Mesenchymal stem cell (in vitro differentiated cells and primary cell): Measurements from ENCODE around the gene DUSP12.
A peak's percentile ranks its signal among the peaks of the same experiment; 100 is the strongest.

Experiments used
- DNase-seq: peaks from one replicate; pipeline ENCODE4 v3.0.0-alpha.2; 2013
- H2AFZ ChIP-seq: one replicate; pipeline ENCODE4 v1.6.1; 2013; ENCODE audit warnings: low read depth, mild to moderate bottlenecking, control low read depth, inconsistent platforms, low read length, moderate library complexity
- H2AK5ac ChIP-seq: 2 replicates; pipeline ENCODE4 v1.6.1; 2013; ENCODE audit warnings: low read length, moderate library complexity, mild to moderate bottlenecking, inconsistent platforms; ENCODE audit not compliant: severe bottlenecking
- H2BK120ac ChIP-seq: one replicate; pipeline ENCODE4 v1.6.1; 2013; ENCODE audit warnings: low read depth, mild to moderate bottlenecking, inconsistent platforms, low read length, moderate library complexity
- H2BK12ac ChIP-seq, 2 experiments: one replicate each; pipeline ENCODE4 v1.6.1; 2013; ENCODE audit warnings: inconsistent platforms in 2 of 2, low read length in 2 of 2, mild to moderate bottlenecking in 2 of 2, moderate library complexity in 2 of 2, control low read depth in 1 of 2
- H2BK15ac ChIP-seq: one replicate; pipeline ENCODE4 v1.6.1; 2013; ENCODE audit warnings: mild to moderate bottlenecking, low read depth, inconsistent platforms; ENCODE audit not compliant: poor library complexity, severe bottlenecking
- H2BK5ac ChIP-seq: 2 replicates; pipeline ENCODE4 v1.6.1; 2013; ENCODE audit warnings: low read depth, mild to moderate bottlenecking, low read length, control low read depth, inconsistent platforms; ENCODE audit not compliant: poor library complexity, severe bottlenecking
- H3K14ac ChIP-seq, 2 experiments: one replicate each; pipeline ENCODE4 v1.6.1; 2013; ENCODE audit warnings: inconsistent platforms in 2 of 2, low read length in 2 of 2, control low read depth in 1 of 2, mild to moderate bottlenecking in 1 of 2, moderate library complexity in 1 of 2
- H3K18ac ChIP-seq, 2 experiments: one replicate each; pipeline ENCODE4 v1.6.1; 2013; ENCODE audit warnings: inconsistent platforms in 2 of 2, low read length in 2 of 2, control low read depth in 1 of 2, low read depth in 1 of 2, mild to moderate bottlenecking in 1 of 2
- H3K23ac ChIP-seq, 2 experiments: one replicate each; pipeline ENCODE4 v1.6.1; 2013; ENCODE audit warnings: inconsistent platforms in 2 of 2, low read length in 2 of 2, mild to moderate bottlenecking in 2 of 2, moderate library complexity in 2 of 2, control low read depth in 1 of 2
- H3K27ac ChIP-seq: 2 replicates; pipeline ENCODE4 v1.5.1; 2013; ENCODE audit warnings: mild to moderate bottlenecking, moderate library complexity, low read length, control low read depth, inconsistent platforms; ENCODE audit not compliant: poor library complexity, severe bottlenecking
- H3K27me3 ChIP-seq, 2 experiments: 2 replicates each; pipeline versions ENCODE4 v1.6.1 to v1.7.0; 2013; ENCODE audit warnings: low read length in 2 of 2, mild to moderate bottlenecking in 2 of 2, moderate library complexity in 2 of 2, control low read depth in 1 of 2, inconsistent platforms in 1 of 2; ENCODE audit not compliant: control insufficient read depth in 1 of 2, insufficient read depth in 1 of 2
- H3K36me3 ChIP-seq, 2 experiments: 2 replicates each; pipeline versions ENCODE4 v1.6.1 to v1.7.0; 2013; ENCODE audit warnings: low read length in 2 of 2, control low read depth in 1 of 2, inconsistent platforms in 1 of 2, low read depth in 1 of 2, mild to moderate bottlenecking in 1 of 2; ENCODE audit not compliant: insufficient read depth in 2 of 2, control insufficient read depth in 1 of 2
- H3K4ac ChIP-seq, 2 experiments: one replicate each; pipeline ENCODE4 v1.6.1; 2013; ENCODE audit warnings: inconsistent platforms in 2 of 2, low read length in 2 of 2, mild to moderate bottlenecking in 2 of 2, moderate library complexity in 2 of 2, control low read depth in 1 of 2, low read depth in 1 of 2
- H3K4me1 ChIP-seq: 2 replicates; pipeline ENCODE4 v1.6.1; 2013; ENCODE audit warnings: low read depth, low read length, control low read depth; ENCODE audit not compliant: control insufficient read depth, insufficient read depth
- H3K4me2 ChIP-seq: 2 replicates; pipeline ENCODE4 v1.6.1; 2013; ENCODE audit warnings: low read length, mild to moderate bottlenecking, inconsistent platforms; ENCODE audit not compliant: poor library complexity, severe bottlenecking
- H3K4me3 ChIP-seq, 2 experiments: 2 replicates each; pipeline versions ENCODE4 v1.5.1 to v1.7.0; 2013; ENCODE audit warnings: low read length in 2 of 2, mild to moderate bottlenecking in 2 of 2, control low read depth in 1 of 2, low read depth in 1 of 2; ENCODE audit not compliant: insufficient read depth in 1 of 2
- H3K79me1 ChIP-seq: replicated peaks from 2 replicates; pipeline ENCODE4 v1.6.1; 2013; ENCODE audit warnings: mild to moderate bottlenecking, control low read depth, low read length, inconsistent platforms; ENCODE audit not compliant: poor library complexity, severe bottlenecking
- H3K9ac ChIP-seq: 2 replicates; pipeline ENCODE4 v1.7.0; 2013; ENCODE audit warnings: mild to moderate bottlenecking, low read length, moderate library complexity
- H3K9me3 ChIP-seq: 2 replicates; pipeline ENCODE4 v1.7.0; 2013; ENCODE audit warnings: mild to moderate bottlenecking, low read length; ENCODE audit not compliant: control insufficient read depth
- H4K8ac ChIP-seq: one replicate; pipeline ENCODE4 v1.6.1; 2013; ENCODE audit warnings: inconsistent platforms, mild to moderate bottlenecking, low read length, moderate library complexity
- H4K91ac ChIP-seq: one replicate; pipeline ENCODE4 v1.6.1; 2013; ENCODE audit warnings: mild to moderate bottlenecking, low read length, inconsistent platforms
- WGBS: methylation state at CpG from one replicate; pipeline ENCODE4 v1.1.7; 2013; ENCODE audit warnings: mixed read lengths; 5-methylcytosine and 5-hydroxymethylcytosine counted together

DUSP12 gene

GRCh38 chr1:161733526-161733925 is 16.1 kb upstream of the DUSP12 start:
- peak overlapping the region; percentile 55 for H3K9ac ChIP-seq
- no peak overlapping the region for H3K4ac ChIP-seq
- no peak overlapping the region for H3K27ac ChIP-seq
- no peak overlapping the region for H2AK5ac ChIP-seq
- no peak overlapping the region for H3K14ac ChIP-seq
- no peak overlapping the region for H4K8ac ChIP-seq
- no peak overlapping the region for H2BK120ac ChIP-seq
- no peaks in the 10 kb centered on the region for H3K4me1 ChIP-seq
- H3K4me2 ChIP-seq: no peak overlapping the region
- DNase-seq: peak; percentile 85
- H2BK5ac ChIP-seq: no peak overlapping the region
- H3K23ac ChIP-seq: no peak overlapping the region
- H3K18ac ChIP-seq: no peak overlapping the region
- no peaks in the 10 kb centered on the region for H3K79me1 ChIP-seq
- no peak overlapping the region for H2AFZ ChIP-seq
- H3K4me3 ChIP-seq: no peak overlapping the region
- peaks cover 0 to 33% of the 10 kb centered on the region in 2 experiments for H3K27me3 ChIP-seq
- no peaks in the 10 kb centered on the region for H3K36me3 ChIP-seq
- H2BK15ac ChIP-seq: no peak overlapping the region
- WGBS: 0% methylated on average over 1 of the region's 1 CpG
- H3K9me3 ChIP-seq: no peaks in the 10 kb centered on the region
- H2BK12ac ChIP-seq: no peak overlapping the region
- no peak overlapping the region for H4K91ac ChIP-seq

GRCh38 chr1:161735837-161736236 is 13.7 kb upstream of the DUSP12 start:
- no peak overlapping the region for H3K27ac ChIP-seq
- no peak overlapping the region for H3K4me2 ChIP-seq
- no peaks in the 10 kb centered on the region for H3K79me1 ChIP-seq
- no peak overlapping the region for H3K9ac ChIP-seq
- no peak overlapping the region for H2BK120ac ChIP-seq
- no peak overlapping the region for H2BK5ac ChIP-seq
- H3K27me3 ChIP-seq: peaks cover 0 to 38% of the 10 kb centered on the region in 2 experiments
- no peak for DNase-seq
- H3K4me3 ChIP-seq: no peak overlapping the region
- H3K9me3 ChIP-seq: no peaks in the 10 kb centered on the region
- H2BK12ac ChIP-seq: no peak overlapping the region
- WGBS: 100% methylated on average over 3 of the region's 3 CpGs
- no peak overlapping the region for H3K23ac ChIP-seq
- H2AK5ac ChIP-seq: no peak overlapping the region
- no peak overlapping the region for H2AFZ ChIP-seq
- no peak overlapping the region for H4K91ac ChIP-seq
- no peak overlapping the region for H3K18ac ChIP-seq
- H2BK15ac ChIP-seq: no peak overlapping the region
- no peak overlapping the region for H3K14ac ChIP-seq
- H3K36me3 ChIP-seq: no peaks in the 10 kb centered on the region
- no peak overlapping the region for H4K8ac ChIP-seq
- no peaks in the 10 kb centered on the region for H3K4me1 ChIP-seq
- no peak overlapping the region for H3K4ac ChIP-seq

- H3K36me3 ChIP-seq: no peaks in the 10 kb centered on the region
- no peak overlapping the region for H3K4ac ChIP-seq
- H3K18ac ChIP-seq: peak overlapping the region in 1 of 2 experiments; percentile 33
- H3K4me2 ChIP-seq: no peak overlapping the region
- no peak overlapping the region for H2BK120ac ChIP-seq
- peak overlapping the region; percentile 23 for H4K8ac ChIP-seq
- WGBS: 28% methylated on average over 2 of the region's 4 CpGs
- H3K9me3 ChIP-seq: no peaks in the 10 kb centered on the region
- no peak overlapping the region for H3K27ac ChIP-seq
- no peaks in the 10 kb centered on the region for H3K4me1 ChIP-seq
- no peak overlapping the region for H2BK15ac ChIP-seq
- H2BK12ac ChIP-seq: no peak overlapping the region
- no peak overlapping the region for H3K14ac ChIP-seq
- H2AFZ ChIP-seq: no peak overlapping the region
- H4K91ac ChIP-seq: no peak overlapping the region
- DNase-seq: no peak
- H3K9ac ChIP-seq: peak overlapping the region; percentile 10
- peaks cover 0 to 34% of the 10 kb centered on the region in 2 experiments for H3K27me3 ChIP-seq
- no peaks in the 10 kb centered on the region for H3K79me1 ChIP-seq
- H3K23ac ChIP-seq: no peak overlapping the region
- no peak overlapping the region for H3K4me3 ChIP-seq
- no peak overlapping the region for H2AK5ac ChIP-seq
- no peak overlapping the region for H2BK5ac ChIP-seq
Measured at GRCh38 chr1:161736335-161736969, 13.1 kb upstream of the DUSP12 start.

- no peak overlapping the region for H3K4ac ChIP-seq
- no peak overlapping the region for H2BK120ac ChIP-seq
- no peak overlapping the region for H2AFZ ChIP-seq
- peaks cover 0 to 31% of the 10 kb centered on the region in 2 experiments for H3K27me3 ChIP-seq
- no peaks in the 10 kb centered on the region for H3K9me3 ChIP-seq
- H3K23ac ChIP-seq: no peak overlapping the region
- no peak overlapping the region for H2BK12ac ChIP-seq
- H3K4me3 ChIP-seq: no peak overlapping the region
- no peak overlapping the region for H2BK5ac ChIP-seq
- H3K27ac ChIP-seq: no peak overlapping the region
- H3K14ac ChIP-seq: no peak overlapping the region
- no peak overlapping the region for H3K18ac ChIP-seq
- WGBS: 0% methylated on average over 1 of the region's 2 CpGs
- no peaks in the 10 kb centered on the region for H3K36me3 ChIP-seq
- H3K4me1 ChIP-seq: no peaks in the 10 kb centered on the region
- H2AK5ac ChIP-seq: no peak overlapping the region
- no peak overlapping the region for H2BK15ac ChIP-seq
- DNase-seq: no peak
- no peak overlapping the region for H3K4me2 ChIP-seq
- H4K8ac ChIP-seq: no peak overlapping the region
- no peak overlapping the region for H4K91ac ChIP-seq
- H3K9ac ChIP-seq: no peak overlapping the region
- H3K79me1 ChIP-seq: no peaks in the 10 kb centered on the region
Measured at GRCh38 chr1:161737625-161738024, 12.0 kb upstream of the DUSP12 start.
